Activated T-cell treated with anti-CD3 and anti-CD28 coated beads, Interleukin-2, amount 50 U/mL, for 4 hours (primary cell): Measurements from ENCODE around the gene CRY1. TPM values are rescaled to one million over a fixed set of nuclear protein-coding genes. Genes with fewer than 3 reads are reported as not detected.
"Not testable (repeated sequence)": the region's sequence is repeated elsewhere in the genome, so short reads cannot be mapped to it uniquely, and the experiment has no call there.

Experiments used
- ATAC-seq, 2 donors: fragments of 200-7000 bp; cut with Tn5 transposase; one replicate each; pipeline ENCODE4 v1.10.0; 2021
- DNase-seq: peaks from one replicate; pipeline ENCODE4 v3.0.0-alpha.2; 2020
- H3K27me3 Mint-ChIP-seq: one replicate; pipeline ENCODE4 v1.8.0; 2021; ENCODE audit warnings: low read depth, mixed read lengths
- H3K36me3 Mint-ChIP-seq: one replicate; pipeline ENCODE4 v1.8.0; 2022; ENCODE audit warnings: mixed read lengths; ENCODE audit not compliant: insufficient read depth
- H3K4me1 Mint-ChIP-seq: one replicate; pipeline ENCODE4 v1.8.0; 2021; ENCODE audit warnings: low read depth, mixed read lengths
- H3K4me3 Mint-ChIP-seq: one replicate; pipeline ENCODE4 v1.8.0; 2021; ENCODE audit warnings: mild to moderate bottlenecking, moderate library complexity, mixed read lengths
- H3K9me3 Mint-ChIP-seq: one replicate; pipeline ENCODE4 v1.8.0; 2021; ENCODE audit warnings: mixed read lengths
- total RNA-seq, 3 donors: library from RNA; stranded (reverse); gene quantifications; one replicate each; pipeline ENCODE4 v1.2.1, GENCODE V29; 2021

The CRY1 gene
- total RNA-seq, 3 donors from 2014 or later = 30.5 to 34.4 (median 30.5) TPM

DNA sequence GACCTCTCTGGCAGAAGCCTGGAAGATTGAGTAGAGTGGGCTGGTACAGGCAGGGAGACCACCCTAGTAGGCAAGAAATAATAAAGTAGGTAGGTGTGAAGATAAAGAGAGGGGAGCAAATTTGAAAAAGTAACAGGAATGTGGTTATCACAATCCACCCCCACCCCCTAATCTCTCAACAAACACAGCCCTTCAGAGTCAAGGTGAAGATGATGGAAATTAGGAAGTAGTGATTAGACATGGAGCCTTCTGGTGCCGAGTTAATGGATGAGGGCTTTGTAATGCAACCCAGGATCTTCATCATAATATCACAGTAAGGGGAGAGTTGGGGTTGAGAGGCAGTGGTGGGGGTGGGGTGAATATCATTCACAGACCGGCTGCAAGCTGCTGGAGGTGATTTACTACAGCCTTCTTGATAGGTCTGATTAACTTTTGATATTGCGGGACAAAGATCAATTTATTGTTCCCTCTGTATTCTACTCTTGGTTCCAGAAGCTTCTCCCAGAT, 29.2 kb upstream of the CRY1 start:
- peaks cover 22% of the 10 kb centered on the region for H3K27me3 Mint-ChIP-seq
- no peak for DNase-seq
- no peak overlapping the region for H3K4me3 Mint-ChIP-seq
- ATAC-seq = no peak
- no peaks in the 10 kb centered on the region for H3K36me3 Mint-ChIP-seq
- no peaks in the 10 kb centered on the region for H3K9me3 Mint-ChIP-seq
- H3K4me1 Mint-ChIP-seq = peaks cover 3% of the 10 kb centered on the region

DNA sequence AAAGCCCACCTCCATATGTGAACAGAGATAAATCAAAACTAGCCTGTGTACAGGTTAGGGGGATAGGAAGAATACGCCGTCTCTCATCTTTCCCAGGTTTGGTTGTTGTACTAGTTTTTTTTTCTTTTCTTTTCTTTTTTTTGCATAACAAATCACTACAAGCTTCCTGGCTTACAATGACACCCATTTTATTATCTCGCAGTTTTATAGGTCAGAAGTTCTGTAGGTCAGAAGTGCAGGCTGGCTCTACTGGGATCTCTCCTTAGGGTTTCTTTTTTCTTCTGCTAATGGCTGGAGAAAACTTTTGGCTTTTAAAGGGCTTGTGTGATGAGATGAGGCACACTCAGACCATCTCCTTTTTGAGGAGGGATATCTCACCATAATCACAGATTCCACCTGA, 25.7 kb upstream of the CRY1 start:
- Mint-ChIP-seq H3K4me3 (no peak overlapping the region), H3K4me1 (peaks cover 3% of the 10 kb centered on the region), H3K27me3 (peaks cover 19% of the 10 kb centered on the region), H3K9me3 (no peaks in the 10 kb centered on the region), H3K36me3 (no peaks in the 10 kb centered on the region)
- ATAC-seq (no peak), DNase-seq (no peak)

DNA sequence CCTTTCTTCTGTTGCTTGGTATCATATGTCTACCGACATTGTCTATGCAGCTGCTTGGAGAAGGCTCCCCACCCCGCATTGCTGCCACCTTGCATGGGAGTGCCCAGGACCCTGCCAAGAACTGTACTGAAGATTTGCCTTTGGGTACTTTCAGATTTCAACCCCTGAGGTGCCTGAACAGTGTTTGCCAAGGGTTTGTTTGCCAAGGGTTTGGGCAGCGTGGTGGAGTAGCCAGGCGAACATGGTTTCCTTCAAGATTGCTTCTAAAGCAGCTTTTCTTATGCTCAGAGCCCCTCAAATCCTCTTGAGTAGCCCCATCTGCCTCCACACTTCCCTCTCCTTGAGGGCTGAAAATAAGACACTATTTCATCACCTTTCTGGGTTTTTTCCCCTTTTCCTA, 25.3 kb upstream of the CRY1 start:
- peaks cover 3% of the 10 kb centered on the region for H3K4me1 Mint-ChIP-seq
- H3K36me3 Mint-ChIP-seq = no peaks in the 10 kb centered on the region
- ATAC-seq (no peak), DNase-seq (no peak)
- no peaks in the 10 kb centered on the region for H3K9me3 Mint-ChIP-seq
- H3K27me3 Mint-ChIP-seq = peaks cover 18% of the 10 kb centered on the region
- H3K4me3 Mint-ChIP-seq = no peak overlapping the region

DNA sequence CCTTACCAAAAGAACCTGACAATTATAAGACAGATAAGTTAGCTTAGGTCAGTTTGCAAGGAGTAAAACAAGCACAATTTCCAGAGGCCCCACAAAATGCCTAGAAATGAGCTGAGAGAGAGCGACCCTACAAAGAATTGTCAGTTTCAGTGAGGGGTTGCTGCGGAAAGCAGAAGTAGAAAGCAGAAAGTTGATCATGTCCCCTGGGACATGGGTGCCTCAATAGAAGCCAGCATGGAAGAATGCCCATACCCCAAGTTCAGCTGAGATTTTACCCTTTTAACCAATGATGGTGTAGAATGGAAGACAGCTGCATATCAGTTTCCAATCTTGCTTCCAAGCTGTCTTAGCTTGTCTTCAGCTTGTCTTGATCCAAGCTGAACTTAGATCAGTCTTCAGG, 21.8 kb upstream of the CRY1 start:
- Mint-ChIP-seq H3K36me3 (no peaks in the 10 kb centered on the region), H3K9me3 (no peaks in the 10 kb centered on the region), H3K4me3 (no peak overlapping the region), H3K4me1 (peaks cover 3% of the 10 kb centered on the region), H3K27me3 (peaks cover 7% of the 10 kb centered on the region)
- ATAC-seq (no peak), DNase-seq (no peak)

DNA sequence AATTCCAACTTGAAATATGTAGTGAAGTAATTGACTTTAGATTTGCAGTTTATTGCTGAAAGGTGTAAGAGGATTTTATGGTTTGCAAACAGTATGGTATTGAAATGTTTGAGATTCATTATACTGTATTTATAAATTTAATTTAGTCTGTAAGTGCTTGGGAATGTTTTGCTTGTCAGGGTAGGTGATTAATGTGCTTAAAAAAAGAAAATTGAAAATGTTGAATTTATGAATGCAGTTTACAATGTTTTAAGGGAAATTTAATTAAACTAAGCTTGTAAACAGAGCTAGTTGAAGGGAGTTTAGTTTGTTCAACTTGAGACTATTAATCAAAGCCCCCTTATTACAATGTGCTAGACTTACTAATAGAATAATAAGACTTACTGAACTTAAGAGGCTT, 18.0 kb upstream of the CRY1 start:
- Mint-ChIP-seq H3K9me3 (no peaks in the 10 kb centered on the region), H3K4me3 (no peak overlapping the region), H3K27me3 (peaks cover 10% of the 10 kb centered on the region), H3K36me3 (no peaks in the 10 kb centered on the region), H3K4me1 (no peaks in the 10 kb centered on the region)
- ATAC-seq = no peak
- no peak for DNase-seq

DNA sequence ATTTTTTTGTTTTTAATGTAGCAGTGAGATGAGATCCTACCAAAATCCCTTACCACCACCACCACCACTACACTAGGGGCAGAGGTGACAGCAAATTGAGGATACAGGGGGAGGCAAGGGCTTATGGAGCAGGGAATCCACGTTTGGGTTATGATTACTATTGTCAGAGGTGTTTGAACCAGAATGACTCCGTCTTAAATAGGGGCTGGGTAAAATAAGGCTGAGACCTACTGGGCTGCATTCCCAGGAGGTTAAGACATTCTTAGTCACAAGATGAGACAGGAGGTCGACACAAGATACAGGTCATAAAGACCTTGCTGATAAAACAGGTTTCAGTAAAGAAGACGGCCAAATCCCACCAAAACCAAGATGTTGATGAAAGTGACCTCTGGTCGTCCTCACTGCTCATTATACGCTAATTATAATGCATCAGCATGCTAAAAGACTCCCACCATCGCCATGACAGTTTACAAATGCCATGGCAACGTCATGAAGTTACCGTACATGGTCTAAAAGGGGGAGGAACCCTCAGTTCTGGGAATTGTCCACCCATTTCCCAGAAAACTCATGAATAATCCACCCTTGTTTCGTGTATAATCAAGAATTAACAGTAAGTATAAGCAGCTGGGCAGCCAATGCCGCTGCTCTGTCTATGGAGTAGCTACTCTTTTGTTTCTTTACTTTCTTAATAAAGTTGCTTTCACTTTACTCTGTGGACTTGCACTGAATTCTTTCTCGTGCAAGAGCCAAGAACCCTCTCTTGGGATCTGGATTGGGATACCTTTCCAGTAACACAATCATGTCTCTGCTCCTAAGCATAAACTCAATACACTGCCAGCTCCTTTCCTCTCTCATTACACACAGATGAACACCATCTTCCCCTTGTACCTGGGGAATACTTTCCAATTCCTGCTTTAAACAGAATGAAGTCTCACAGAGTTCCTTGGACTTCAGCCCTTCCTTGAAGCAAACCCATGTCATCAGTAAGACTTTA, 16.7 kb upstream of the CRY1 start:
- Mint-ChIP-seq H3K27me3 (peaks cover 10% of the 10 kb centered on the region), H3K4me3 (no peak overlapping the region), H3K36me3 (no peaks in the 10 kb centered on the region), H3K4me1 (no peaks in the 10 kb centered on the region), H3K9me3 (no peaks in the 10 kb centered on the region)
- DNase-seq (no peak), ATAC-seq (no peak)

DNA sequence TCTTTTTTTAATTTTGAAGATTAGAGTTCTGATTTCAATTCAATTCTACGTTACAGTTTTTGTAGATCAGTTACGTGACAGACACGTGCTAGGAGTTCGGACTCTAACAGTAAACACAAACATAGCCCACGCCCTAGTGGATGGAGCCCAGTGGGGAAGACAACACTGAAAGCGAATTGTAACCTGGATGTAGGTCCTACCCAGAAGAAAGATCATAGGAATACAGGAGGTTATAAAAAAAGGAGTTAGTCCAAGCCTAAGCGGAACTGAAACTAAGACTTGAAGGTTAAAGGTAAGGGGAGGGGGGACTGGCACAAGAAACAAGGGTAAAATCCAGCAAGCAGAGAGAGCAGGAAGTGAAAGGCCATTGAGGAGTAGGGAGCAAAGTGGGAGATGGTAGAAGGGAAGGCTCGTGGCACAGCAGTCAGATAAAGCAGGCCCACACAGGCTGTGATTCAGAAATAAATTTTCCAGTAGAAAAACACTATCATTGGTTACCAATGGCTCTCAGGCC, 15.7 kb upstream of the CRY1 start:
- DNase-seq = no peak
- ATAC-seq = no peak
- Mint-ChIP-seq H3K27me3 (peaks cover 10% of the 10 kb centered on the region), H3K9me3 (no peaks in the 10 kb centered on the region), H3K4me1 (no peaks in the 10 kb centered on the region), H3K36me3 (no peaks in the 10 kb centered on the region), H3K4me3 (no peak overlapping the region)

DNA sequence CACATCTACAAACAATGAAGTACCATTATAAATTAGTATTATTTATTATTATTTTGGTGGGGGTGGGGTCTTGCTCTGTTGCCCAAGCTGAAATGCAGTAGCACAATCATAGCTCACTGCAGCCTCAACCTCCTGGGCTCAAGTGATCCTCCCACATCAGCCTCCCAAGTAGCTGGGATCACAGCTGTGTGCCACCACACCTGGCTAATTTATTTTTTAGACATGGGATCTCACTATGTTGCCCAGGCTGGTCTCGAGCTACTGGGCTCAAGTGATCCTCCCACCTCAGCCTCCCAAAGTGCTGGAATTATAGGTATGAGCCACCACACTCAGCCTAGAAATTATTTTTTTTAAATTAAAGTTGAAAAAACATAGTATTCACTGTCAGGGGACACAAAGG, 15.0 kb upstream of the CRY1 start:
- DNase-seq = not testable (repeated sequence)

DNA sequence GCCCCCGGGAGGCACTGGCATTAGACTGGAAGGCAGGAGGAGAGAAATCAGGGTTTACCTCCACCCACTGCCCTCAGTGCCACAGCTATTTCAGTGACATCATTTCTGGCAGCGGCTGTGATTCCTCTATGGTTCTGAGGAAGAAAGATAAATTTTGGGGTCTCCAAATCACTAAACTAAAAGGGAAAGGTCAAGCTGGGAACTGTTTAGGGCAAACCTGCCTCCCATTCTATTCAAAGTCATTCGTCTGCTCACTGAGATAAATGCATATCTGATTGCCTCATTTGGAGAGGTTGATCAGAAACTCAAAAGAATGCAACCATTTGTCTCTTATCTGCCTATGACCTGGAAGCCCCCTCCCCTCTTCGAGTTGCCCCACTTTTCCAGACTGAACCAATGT, 14.0 kb upstream of the CRY1 start:
- no peak for DNase-seq
- Mint-ChIP-seq H3K36me3 (no peaks in the 10 kb centered on the region), H3K4me3 (no peak overlapping the region), H3K4me1 (no peaks in the 10 kb centered on the region), H3K9me3 (no peaks in the 10 kb centered on the region), H3K27me3 (peaks cover 3% of the 10 kb centered on the region)
- ATAC-seq = no peak

More for the DNA sequence above, 15.0 kb upstream of the CRY1 start:
- not testable (repeated sequence) for H3K27me3 Mint-ChIP-seq, H3K9me3 Mint-ChIP-seq, H3K4me1 Mint-ChIP-seq, H3K4me3 Mint-ChIP-seq, H3K36me3 Mint-ChIP-seq, ATAC-seq

DNA sequence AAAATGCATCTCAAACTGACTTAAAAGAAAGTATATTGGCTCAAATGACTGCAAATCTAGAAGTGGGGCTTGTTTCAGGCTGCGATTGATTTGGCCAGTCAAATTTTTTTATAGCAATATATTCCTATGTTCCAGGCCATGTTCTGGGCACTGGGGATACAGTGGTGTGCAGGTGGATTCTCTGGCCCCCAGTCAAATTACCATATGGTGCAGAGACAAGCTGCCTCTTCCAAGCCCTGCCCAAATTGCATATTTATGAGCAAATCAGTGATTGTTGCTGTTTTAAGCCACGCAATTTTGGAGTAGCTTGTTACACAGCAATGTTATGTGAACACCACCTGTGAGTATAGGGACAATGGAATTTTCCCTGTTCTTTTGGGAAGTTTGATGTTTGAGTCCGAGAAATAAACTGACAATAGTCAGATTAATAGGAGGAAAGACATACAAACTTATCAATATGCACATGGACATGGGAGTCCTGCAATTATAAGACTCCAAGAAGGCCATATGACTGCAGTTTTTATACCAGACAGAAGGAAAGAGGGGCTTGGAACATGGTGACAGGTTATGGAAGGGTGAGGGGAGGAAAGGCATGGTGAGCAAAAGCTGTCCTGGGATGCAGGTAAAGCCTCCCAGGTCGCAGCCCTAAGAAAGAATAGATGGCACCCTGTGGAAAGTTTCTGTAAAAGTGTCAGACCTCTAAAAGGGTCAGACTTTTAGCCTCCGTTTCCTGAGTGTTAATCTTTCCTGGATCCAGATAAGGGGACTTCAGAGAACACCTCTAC, 13.1 kb upstream of the CRY1 start:
- Mint-ChIP-seq H3K4me1 (no peaks in the 10 kb centered on the region), H3K36me3 (no peaks in the 10 kb centered on the region), H3K4me3 (no peak overlapping the region), H3K9me3 (no peaks in the 10 kb centered on the region), H3K27me3 (peaks cover 3% of the 10 kb centered on the region)
- ATAC-seq = no peak
- DNase-seq = no peak

DNA sequence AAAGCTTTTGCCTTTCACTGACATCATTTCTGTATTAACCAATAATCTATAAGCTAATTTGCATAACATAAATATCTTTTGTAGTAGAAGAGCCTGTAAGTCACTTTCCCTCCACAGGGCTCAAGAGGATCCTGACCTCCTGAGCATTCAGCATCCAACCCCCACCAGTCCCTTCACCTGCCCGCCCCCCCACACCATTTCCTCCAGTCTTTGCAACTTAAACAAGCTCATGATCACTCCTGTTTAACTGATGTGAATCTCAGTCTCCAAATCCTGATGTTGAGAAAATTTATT, 12.0 kb upstream of the CRY1 start:
- no peaks in the 10 kb centered on the region for H3K4me1 Mint-ChIP-seq
- no peaks in the 10 kb centered on the region for H3K9me3 Mint-ChIP-seq
- ATAC-seq (peak; percentile 32 to 44), DNase-seq (no peak)
- no peaks in the 10 kb centered on the region for H3K36me3 Mint-ChIP-seq
- H3K4me3 Mint-ChIP-seq = no peak overlapping the region
- H3K27me3 Mint-ChIP-seq = peaks cover 6% of the 10 kb centered on the region

DNA sequence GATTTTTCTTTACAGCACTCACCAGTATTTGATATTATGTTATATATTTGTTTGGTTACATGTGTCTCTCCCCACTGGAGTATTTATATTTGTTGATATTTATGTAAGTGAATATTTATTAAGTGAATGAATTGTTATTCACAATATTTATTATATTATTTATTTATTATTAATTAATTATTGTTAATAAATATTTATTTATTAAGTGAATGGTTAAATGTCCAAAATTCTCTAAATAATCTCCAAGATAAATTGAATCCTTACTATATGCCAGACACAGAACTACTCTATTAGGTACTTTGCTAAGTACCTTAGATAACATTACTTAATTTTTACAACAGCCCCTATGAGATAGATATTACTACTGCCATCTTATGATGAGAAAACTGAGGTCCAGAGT, 10.2 kb upstream of the CRY1 start:
- H3K4me1 Mint-ChIP-seq = no peaks in the 10 kb centered on the region
- no peak for ATAC-seq
- H3K36me3 Mint-ChIP-seq = no peaks in the 10 kb centered on the region

DNA sequence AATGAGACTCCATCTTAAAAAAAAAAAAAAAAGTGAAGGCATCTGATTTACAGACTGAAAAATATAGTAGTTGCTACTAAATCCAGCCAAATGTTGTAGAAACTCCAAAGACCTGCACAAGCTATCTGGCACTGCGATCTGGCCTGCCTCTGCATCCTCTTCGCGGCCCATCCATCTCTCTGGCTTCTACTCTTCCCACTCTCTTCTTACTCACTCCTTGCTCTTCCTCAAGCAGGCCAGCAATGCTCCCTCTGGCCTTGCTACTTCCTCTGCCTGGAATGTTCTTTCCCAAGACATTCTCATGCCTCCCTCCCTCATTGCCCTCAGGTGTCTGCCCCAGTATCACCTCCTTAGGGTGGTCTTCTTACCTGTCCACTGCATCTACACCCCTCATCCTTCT, 9.7 kb upstream of the CRY1 start:
- no peaks in the 10 kb centered on the region for H3K4me1 Mint-ChIP-seq
- peaks cover 7% of the 10 kb centered on the region for H3K27me3 Mint-ChIP-seq
- no peaks in the 10 kb centered on the region for H3K36me3 Mint-ChIP-seq
- no peak overlapping the region for H3K4me3 Mint-ChIP-seq
- no peak for DNase-seq
- no peaks in the 10 kb centered on the region for H3K9me3 Mint-ChIP-seq
- no peak for ATAC-seq

More for the DNA sequence above, 10.2 kb upstream of the CRY1 start:
- no peaks in the 10 kb centered on the region for H3K9me3 Mint-ChIP-seq
- no peak overlapping the region for H3K4me3 Mint-ChIP-seq
- DNase-seq = no peak
- peaks cover 7% of the 10 kb centered on the region for H3K27me3 Mint-ChIP-seq

DNA sequence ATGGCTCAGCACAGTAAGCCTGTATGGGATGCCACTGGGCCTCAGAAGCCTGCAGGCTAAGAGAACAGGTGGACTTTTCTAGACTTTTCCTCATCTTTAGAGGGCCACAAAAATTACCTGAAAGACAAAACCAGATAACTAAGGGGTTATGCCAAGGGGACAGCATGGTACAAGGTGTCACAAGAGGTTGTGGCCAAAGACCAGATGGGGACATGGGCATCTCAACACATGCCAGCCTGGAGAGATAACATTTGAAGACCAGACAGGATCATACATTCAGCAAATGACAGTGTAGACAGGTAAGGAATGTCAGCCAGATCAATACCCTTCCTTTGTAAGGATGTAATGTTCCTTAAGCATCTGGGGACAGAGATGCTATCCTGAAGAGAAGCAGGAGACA, 8.9 kb upstream of the CRY1 start:
- Mint-ChIP-seq H3K9me3 (no peaks in the 10 kb centered on the region), H3K27me3 (peaks cover 9% of the 10 kb centered on the region), H3K36me3 (no peaks in the 10 kb centered on the region), H3K4me1 (no peaks in the 10 kb centered on the region), H3K4me3 (no peak overlapping the region)
- ATAC-seq (no peak), DNase-seq (no peak)
